ENCODE results near the gene SIRT4. TPM values are rescaled to one million over a fixed set of nuclear protein-coding genes. Genes with fewer than 3 reads are reported as not detected.

Gene SIRT4
- total and polyA plus RNA-seq, 7 experiments from 2014 or later, result 1.6 to 6.0 (median 3.3) TPM

DNA sequence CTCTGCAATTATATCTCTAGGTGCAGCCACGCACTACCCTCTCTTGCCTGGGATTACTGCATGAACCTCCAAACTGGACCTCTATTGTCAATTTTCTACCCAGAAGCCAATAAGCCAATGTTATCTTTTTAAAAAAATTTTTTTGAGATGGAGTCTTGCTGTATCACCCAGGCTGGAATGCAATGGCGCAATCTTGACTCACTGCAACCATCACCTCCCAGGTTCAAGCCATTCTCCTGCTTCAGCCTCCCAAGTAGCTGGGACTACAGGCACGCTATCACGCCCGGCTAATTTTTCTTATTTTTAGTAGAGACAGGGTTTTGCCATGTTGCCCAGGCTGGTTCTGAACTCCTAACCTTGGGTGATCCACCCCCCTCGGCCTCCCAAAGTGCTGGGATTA lies 25.4 kb upstream of the SIRT4 start:
- DNase-seq (no peak), ATAC-seq (no peak)
- H3K36me3 Mint-ChIP-seq, result no peaks in the 10 kb centered on the region
- POLR2A ChIA-PET, result interaction anchor here (1.7 kb wide), 1 partner anchor 15 kb away, joined by 7 read pairs; the partner anchor contains the start of gene RNU4-2
- H3K27me3 ChIP-seq (ENCODE audit: control insufficient read depth in 2 of 2, insufficient read depth in 2 of 2, low read length in 2 of 2), result no peaks in the 10 kb centered on the region
- intact Hi-C loops (cut with micrococcal nuclease), result no loop called here
- no peaks in the 10 kb centered on the region for H3K36me3 ChIP-seq (ENCODE audit: control insufficient read depth in 2 of 3, insufficient read depth in 3 of 3, low read length in 3 of 3)
- no peak overlapping the region for H3K27ac Mint-ChIP-seq
- no peaks in the 10 kb centered on the region for H3K9me3 ChIP-seq (ENCODE audit: control insufficient read depth in 2 of 3, low read length in 3 of 3)
- no peak overlapping the region for H3K4me3 Mint-ChIP-seq
- H3K4me1 ChIP-seq (ENCODE audit: control insufficient read depth in 2 of 2, insufficient read depth in 2 of 2, low read length in 2 of 2), result no peaks in the 10 kb centered on the region
- no peaks in the 10 kb centered on the region for H3K9me3 Mint-ChIP-seq
- CTCF ChIA-PET, result no interaction called here
- peaks cover 0 to 2% (median 0%) of the 10 kb centered on the region in 5 donors for H3K27me3 Mint-ChIP-seq
- H3K4me1 Mint-ChIP-seq, result peaks cover 0 to 2% (median 0%) of the 10 kb centered on the region in 7 donors
- H3K4me3 ChIP-seq (ENCODE audit: low read length), result no peak overlapping the region
- no peak overlapping the region for H3K27ac ChIP-seq (ENCODE audit: low read depth, low read length)

DNA sequence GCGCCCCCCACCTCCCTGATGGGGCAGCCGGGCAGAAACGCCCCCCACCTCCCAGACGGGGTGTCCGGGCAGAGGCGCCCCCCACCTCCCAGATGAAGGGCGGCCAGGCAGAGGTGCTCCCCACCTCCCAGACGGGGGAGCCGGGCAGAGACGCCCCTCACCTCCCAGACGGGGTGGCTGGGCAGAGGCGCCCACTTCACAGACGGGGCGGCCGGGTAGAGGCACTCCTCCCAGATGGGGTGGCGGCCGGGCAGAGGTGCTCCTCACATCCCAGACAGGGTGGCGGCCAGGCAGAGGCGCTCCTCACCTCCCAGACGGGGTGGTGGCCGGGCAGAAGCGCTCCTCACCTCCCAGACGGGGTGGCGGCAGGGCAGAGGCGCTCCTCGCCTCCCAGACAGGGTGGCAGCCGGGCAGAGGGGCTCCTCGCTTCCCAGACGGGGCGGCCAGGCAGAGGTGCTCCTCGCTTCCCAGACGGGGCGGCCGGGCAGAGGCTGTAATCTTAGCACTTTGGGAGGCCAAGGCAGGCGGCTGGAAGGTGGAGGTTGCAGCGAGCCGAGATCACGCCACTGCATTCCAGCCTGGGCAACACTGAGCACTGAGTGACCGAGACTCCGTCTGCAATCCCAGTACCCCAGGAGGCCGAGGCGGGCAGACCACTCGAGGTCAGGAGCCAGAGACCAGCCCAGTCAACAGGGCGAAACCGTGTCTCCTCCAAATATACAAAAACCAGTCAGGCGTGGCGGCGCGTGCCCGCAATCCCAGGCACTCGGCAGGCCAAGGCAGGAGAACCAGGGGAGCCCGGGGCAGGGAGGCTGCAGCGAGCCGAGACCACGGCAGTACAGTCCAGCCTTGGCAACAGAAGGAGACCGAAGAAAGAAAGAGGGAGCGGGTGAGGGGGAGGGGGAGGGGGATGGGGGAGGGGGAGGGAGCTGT lies 23.7 kb upstream of the SIRT4 start:
- CTCF ChIA-PET, result no interaction called here
- Histone ChIP-seq H3K27me3 (ENCODE audit: control insufficient read depth in 2 of 2, insufficient read depth in 2 of 2, low read length in 2 of 2) (no peaks in the 10 kb centered on the region), H3K36me3 (ENCODE audit: control insufficient read depth in 2 of 3, insufficient read depth in 3 of 3, low read length in 3 of 3) (no peaks in the 10 kb centered on the region), H3K27ac (ENCODE audit: low read depth, low read length) (no peak overlapping the region), H3K4me3 (ENCODE audit: low read length) (no peak overlapping the region), H3K9me3 (ENCODE audit: control insufficient read depth in 2 of 3, low read length in 3 of 3) (no peaks in the 10 kb centered on the region), H3K4me1 (ENCODE audit: control insufficient read depth in 2 of 2, insufficient read depth in 2 of 2, low read length in 2 of 2) (no peaks in the 10 kb centered on the region)
- DNase-seq, result no peak
- no peaks in the 10 kb centered on the region for H3K9me3 Mint-ChIP-seq
- no peak for ATAC-seq
- POLR2A ChIA-PET, result no interaction called here
- H3K27ac Mint-ChIP-seq, result no peak overlapping the region
- intact Hi-C loops (cut with micrococcal nuclease), result no loop called here
- peaks cover 0 to 2% (median 0%) of the 10 kb centered on the region in 7 donors for H3K4me1 Mint-ChIP-seq
- no peak overlapping the region for H3K4me3 Mint-ChIP-seq
- no peaks in the 10 kb centered on the region for H3K36me3 Mint-ChIP-seq
- peaks cover 0 to 2% (median 0%) of the 10 kb centered on the region in 5 donors for H3K27me3 Mint-ChIP-seq

DNA sequence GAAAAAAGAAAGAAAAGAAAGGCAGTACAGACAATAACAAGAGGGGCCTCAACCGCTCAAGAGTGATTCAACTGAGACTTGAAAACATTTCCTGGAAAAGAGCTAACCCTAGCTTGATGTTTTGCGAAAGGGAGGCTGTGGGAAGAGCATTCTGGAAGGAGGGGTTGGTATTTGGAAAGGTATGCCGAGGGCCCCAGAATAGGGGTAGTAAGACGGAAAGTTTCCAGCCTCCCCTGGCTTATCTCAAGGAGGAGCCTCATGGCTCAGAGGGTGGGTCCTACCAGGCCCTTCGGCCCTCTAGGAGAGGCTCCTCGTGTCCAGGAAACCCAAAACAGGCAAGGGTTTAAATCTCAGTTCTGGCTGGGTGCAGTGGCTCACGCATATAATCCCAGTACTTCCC lies 18.8 kb upstream of the SIRT4 start:
- H3K27ac Mint-ChIP-seq, result no peak overlapping the region
- Histone ChIP-seq H3K4me1 (ENCODE audit: control insufficient read depth in 2 of 2, insufficient read depth in 2 of 2, low read length in 2 of 2) (no peaks in the 10 kb centered on the region), H3K27ac (ENCODE audit: low read depth, low read length) (no peak overlapping the region), H3K4me3 (ENCODE audit: low read length) (no peak overlapping the region), H3K36me3 (ENCODE audit: control insufficient read depth in 2 of 3, insufficient read depth in 3 of 3, low read length in 3 of 3) (no peaks in the 10 kb centered on the region), H3K27me3 (ENCODE audit: control insufficient read depth in 2 of 2, insufficient read depth in 2 of 2, low read length in 2 of 2) (no peaks in the 10 kb centered on the region), H3K9me3 (ENCODE audit: control insufficient read depth in 2 of 3, low read length in 3 of 3) (no peaks in the 10 kb centered on the region)
- H3K9me3 Mint-ChIP-seq, result no peaks in the 10 kb centered on the region
- DNase-seq, result no peak
- POLR2A ChIA-PET, result interaction anchor here (0.6 to 3.1 kb wide), 2 partner anchors 8 to 195 kb away, joined by 3 to 33 read pairs; partner anchors contain the start of gene RNU4-2
- H3K36me3 Mint-ChIP-seq, result no peaks in the 10 kb centered on the region
- ATAC-seq, result no peak
- no peak overlapping the region for H3K4me3 Mint-ChIP-seq
- CTCF ChIA-PET, result interaction anchor here (1.3 kb wide), 1 partner anchor 17 kb away, joined by 3 read pairs; no protein-coding TSS in a partner anchor
- peaks cover 0 to 16% (median 0%) of the 10 kb centered on the region in 5 donors for H3K27me3 Mint-ChIP-seq
- intact Hi-C loops (cut with micrococcal nuclease), result no loop called here
- peaks cover 0 to 3% (median 2%) of the 10 kb centered on the region in 7 donors for H3K4me1 Mint-ChIP-seq

DNA sequence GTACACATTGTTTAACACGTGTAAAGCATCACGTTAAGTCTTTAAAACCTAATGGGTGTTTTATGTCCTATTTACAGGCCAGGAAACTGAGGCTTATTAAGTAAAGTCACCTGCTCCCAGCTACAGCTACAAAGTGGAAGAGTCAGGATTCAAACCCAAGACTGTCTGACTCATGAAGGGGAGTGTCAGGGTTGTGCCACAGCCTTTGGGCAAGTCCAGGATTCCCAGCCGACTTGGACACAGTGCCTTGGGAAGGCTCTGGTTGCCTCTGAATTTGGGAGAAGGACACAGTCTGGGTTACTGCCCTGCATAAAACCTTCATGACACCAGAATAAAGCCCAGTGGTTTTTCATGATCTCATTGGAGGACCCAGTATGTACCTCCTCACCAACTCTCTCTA lies 17.7 kb upstream of the SIRT4 start:
- Histone ChIP-seq H3K4me3 (ENCODE audit: low read length) (no peak overlapping the region), H3K36me3 (ENCODE audit: control insufficient read depth in 2 of 3, insufficient read depth in 3 of 3, low read length in 3 of 3) (no peaks in the 10 kb centered on the region), H3K9me3 (ENCODE audit: control insufficient read depth in 2 of 3, low read length in 3 of 3) (no peaks in the 10 kb centered on the region), H3K27ac (ENCODE audit: low read depth, low read length) (no peak overlapping the region), H3K27me3 (ENCODE audit: control insufficient read depth in 2 of 2, insufficient read depth in 2 of 2, low read length in 2 of 2) (no peaks in the 10 kb centered on the region), H3K4me1 (ENCODE audit: control insufficient read depth in 2 of 2, insufficient read depth in 2 of 2, low read length in 2 of 2) (no peaks in the 10 kb centered on the region)
- DNase-seq, result no peak
- Mint-ChIP-seq H3K4me1 (peaks cover 0 to 4% (median 0%) of the 10 kb centered on the region in 7 donors), H3K27me3 (peaks cover 0 to 17% (median 0%) of the 10 kb centered on the region in 5 donors), H3K9me3 (no peaks in the 10 kb centered on the region), H3K4me3 (no peak overlapping the region), H3K36me3 (no peaks in the 10 kb centered on the region), H3K27ac (peak overlapping the region in 1 of 9 donors; percentile 15)
- intact Hi-C loops (cut with micrococcal nuclease), result no loop called here
- ATAC-seq, result no peak
- POLR2A ChIA-PET, result no interaction called here
- CTCF ChIA-PET, result interaction anchor here (0.6 kb wide), 1 partner anchor 56 kb away, joined by 3 read pairs; no protein-coding TSS in a partner anchor

DNA sequence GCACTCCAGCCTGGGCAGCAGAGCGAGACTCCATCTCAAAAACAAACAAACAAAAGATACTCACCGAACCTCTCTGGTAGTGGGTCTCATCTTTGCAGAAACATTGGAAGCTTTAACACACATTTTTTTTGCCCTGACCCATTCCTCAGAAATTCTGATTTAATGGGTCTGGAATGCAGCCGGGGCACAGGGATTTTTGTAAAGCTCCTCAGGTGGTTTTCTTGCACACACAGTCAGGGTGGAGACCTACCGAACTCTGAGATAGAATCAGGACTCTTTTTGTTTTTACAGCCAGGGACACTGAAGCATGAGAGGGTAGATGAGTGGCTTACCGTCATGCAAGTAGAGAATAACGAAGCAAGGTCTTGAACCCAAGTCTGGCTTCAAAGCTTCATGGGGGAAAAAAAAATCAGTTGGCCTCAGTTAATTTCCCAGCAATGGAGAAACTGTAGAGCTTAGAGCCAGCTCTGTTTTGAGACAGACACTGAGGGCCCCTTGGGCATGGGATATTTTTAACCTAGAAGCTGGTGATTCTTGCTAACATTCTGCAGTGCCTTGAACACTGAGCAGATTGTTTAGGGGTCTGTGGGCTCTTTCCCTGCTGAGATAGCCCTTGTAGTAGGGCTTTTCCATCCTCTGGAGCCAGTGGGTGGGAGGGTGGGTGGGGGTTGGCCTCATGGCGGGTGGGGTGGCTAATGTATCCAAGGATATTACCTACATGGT lies 15.2 kb upstream of the SIRT4 start:
- peaks cover 0 to 26% (median 0%) of the 10 kb centered on the region in 5 donors for H3K27me3 Mint-ChIP-seq
- Histone ChIP-seq H3K27ac (ENCODE audit: low read depth, low read length) (no peak overlapping the region), H3K9me3 (ENCODE audit: control insufficient read depth in 2 of 3, low read length in 3 of 3) (no peaks in the 10 kb centered on the region), H3K36me3 (ENCODE audit: control insufficient read depth in 2 of 3, insufficient read depth in 3 of 3, low read length in 3 of 3) (no peaks in the 10 kb centered on the region), H3K27me3 (ENCODE audit: control insufficient read depth in 2 of 2, insufficient read depth in 2 of 2, low read length in 2 of 2) (no peaks in the 10 kb centered on the region), H3K4me3 (ENCODE audit: low read length) (no peak overlapping the region), H3K4me1 (ENCODE audit: control insufficient read depth in 2 of 2, insufficient read depth in 2 of 2, low read length in 2 of 2) (no peaks in the 10 kb centered on the region)
- H3K9me3 Mint-ChIP-seq, result no peaks in the 10 kb centered on the region
- H3K27ac Mint-ChIP-seq, result peak overlapping the region in 3 of 9 donors; percentile 41 to 65 (median 45)
- ATAC-seq (no peak), DNase-seq (no peak)
- intact Hi-C loops (cut with micrococcal nuclease), result no loop called here
- ChIA-PET CTCF (interaction anchor here (2.1 kb wide), 1 partner anchor 86 kb away, joined by 6 read pairs; the partner anchor contains the start of gene RPLP0), POLR2A (interaction anchor here (0.6 to 9.8 kb wide), 4 partner anchors 21 to 89 kb away, joined by 3 to 182 read pairs (median 80); partner anchors contain the start of genes GCN1, PXN and RPLP0)
- H3K4me3 Mint-ChIP-seq, result no peak overlapping the region
- H3K36me3 Mint-ChIP-seq, result no peaks in the 10 kb centered on the region
- peaks cover 0 to 11% (median 4%) of the 10 kb centered on the region in 7 donors for H3K4me1 Mint-ChIP-seq

DNA sequence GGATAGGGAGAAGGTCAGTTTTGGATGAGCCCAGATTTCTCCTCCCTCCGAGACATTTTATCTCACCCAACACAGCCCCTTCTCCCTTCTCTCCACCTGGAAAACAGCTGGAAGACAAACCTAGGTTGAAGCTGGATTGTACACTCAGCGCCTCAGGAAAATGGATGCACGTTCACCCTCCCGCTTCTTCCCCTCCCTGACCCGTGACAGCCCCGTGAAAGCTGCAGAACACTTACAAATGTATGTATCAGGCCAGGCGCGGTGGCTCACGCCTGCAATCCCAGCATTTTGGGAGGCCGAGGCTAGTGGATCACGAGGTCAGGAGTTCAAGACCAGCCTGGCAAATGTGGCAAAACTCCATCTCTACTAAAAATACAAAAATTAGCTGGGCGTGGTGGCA lies 14.6 kb upstream of the SIRT4 start:
- POLR2A ChIA-PET, result interaction anchor here (1.3 to 9.8 kb wide), 4 partner anchors 15 to 89 kb away, joined by 3 to 182 read pairs (median 80); partner anchors contain the start of genes GCN1, PXN, RPLP0 and SIRT4
- DNase-seq, result no peak

More for the DNA sequence above, 14.6 kb upstream of the SIRT4 start:
- no peaks in the 10 kb centered on the region for H3K36me3 Mint-ChIP-seq
- peaks cover 0 to 4% (median 0%) of the 10 kb centered on the region in 3 experiments for H3K36me3 ChIP-seq (ENCODE audit: control insufficient read depth in 2 of 3, insufficient read depth in 3 of 3, low read length in 3 of 3)
- ATAC-seq, result no peak
- intact Hi-C loops (cut with micrococcal nuclease), result no loop called here
- CTCF ChIA-PET, result interaction anchor here (2.1 kb wide), 1 partner anchor 86 kb away, joined by 6 read pairs; the partner anchor contains the start of gene RPLP0
- H3K27ac Mint-ChIP-seq, result peak overlapping the region in 1 of 9 donors; percentile 65
- H3K27ac ChIP-seq (ENCODE audit: low read depth, low read length), result no peak overlapping the region
- no peaks in the 10 kb centered on the region for H3K4me1 ChIP-seq (ENCODE audit: control insufficient read depth in 2 of 2, insufficient read depth in 2 of 2, low read length in 2 of 2)
- peaks cover 0 to 24% (median 0%) of the 10 kb centered on the region in 5 donors for H3K27me3 Mint-ChIP-seq
- no peaks in the 10 kb centered on the region for H3K9me3 ChIP-seq (ENCODE audit: control insufficient read depth in 2 of 3, low read length in 3 of 3)
- no peak overlapping the region for H3K4me3 ChIP-seq (ENCODE audit: low read length)
- H3K4me1 Mint-ChIP-seq, result peaks cover 0 to 11% (median 4%) of the 10 kb centered on the region in 7 donors
- H3K4me3 Mint-ChIP-seq, result no peak overlapping the region
- no peaks in the 10 kb centered on the region for H3K27me3 ChIP-seq (ENCODE audit: control insufficient read depth in 2 of 2, insufficient read depth in 2 of 2, low read length in 2 of 2)
- no peaks in the 10 kb centered on the region for H3K9me3 Mint-ChIP-seq

Measured in naive thymus-derived CD4-positive, alpha-beta T cell (primary cell).